GM10266 (cell line): ENCODE measurements around the gene RAB6B.

Source experiments
- DNase-seq: peaks from one replicate; pipeline ENCODE4 v3.0.0; 2012; ENCODE audit errors: extremely low spot score
- TF ChIP-seq, protein P1 (sequence below): IDR thresholded peaks from 2 replicates; pipeline ENCODE4 v1.5.1; 2012; ENCODE audit warnings: mild to moderate bottlenecking, low read depth; ENCODE audit not compliant: control insufficient read depth, insufficient read depth; ENCODE audit errors: missing control alignments

RAB6B gene

DNA sequence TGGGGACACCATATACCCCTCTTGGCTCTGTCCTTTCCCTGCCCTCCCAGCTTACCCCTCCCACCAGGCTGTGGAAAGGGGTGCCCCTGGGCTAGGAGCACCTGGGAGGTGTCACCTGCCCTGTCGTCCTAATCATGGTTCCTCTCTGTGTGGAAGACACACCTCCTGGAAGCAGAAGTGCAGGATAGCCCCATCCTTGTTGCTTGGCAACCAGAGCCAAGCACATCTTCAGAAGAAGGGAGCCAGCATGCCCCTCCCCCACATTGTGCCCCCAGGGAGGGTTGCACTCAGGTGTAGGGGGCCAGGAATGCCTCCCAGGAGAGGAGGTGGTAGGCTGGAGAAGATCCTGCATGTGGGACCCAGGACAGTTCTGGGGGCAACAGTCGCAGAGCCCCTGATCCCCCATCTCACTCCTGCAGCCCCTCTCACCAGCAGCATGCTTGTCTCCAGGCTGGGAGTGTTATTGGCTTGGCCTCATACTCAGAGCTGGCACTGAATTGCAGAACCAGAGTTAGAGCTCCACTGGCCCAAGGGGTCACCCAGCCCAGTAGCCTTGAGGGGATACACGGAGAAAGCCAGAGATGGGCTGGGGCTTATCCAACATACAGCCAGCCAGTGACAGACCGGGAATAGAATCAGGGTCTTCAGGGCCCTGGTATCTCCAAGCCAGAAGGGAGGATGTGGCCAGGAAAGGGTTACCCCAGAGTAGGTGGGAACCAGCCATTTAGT is 8.4 kb downstream of the RAB6B start:
- TF ChIP-seq, protein P1, sequence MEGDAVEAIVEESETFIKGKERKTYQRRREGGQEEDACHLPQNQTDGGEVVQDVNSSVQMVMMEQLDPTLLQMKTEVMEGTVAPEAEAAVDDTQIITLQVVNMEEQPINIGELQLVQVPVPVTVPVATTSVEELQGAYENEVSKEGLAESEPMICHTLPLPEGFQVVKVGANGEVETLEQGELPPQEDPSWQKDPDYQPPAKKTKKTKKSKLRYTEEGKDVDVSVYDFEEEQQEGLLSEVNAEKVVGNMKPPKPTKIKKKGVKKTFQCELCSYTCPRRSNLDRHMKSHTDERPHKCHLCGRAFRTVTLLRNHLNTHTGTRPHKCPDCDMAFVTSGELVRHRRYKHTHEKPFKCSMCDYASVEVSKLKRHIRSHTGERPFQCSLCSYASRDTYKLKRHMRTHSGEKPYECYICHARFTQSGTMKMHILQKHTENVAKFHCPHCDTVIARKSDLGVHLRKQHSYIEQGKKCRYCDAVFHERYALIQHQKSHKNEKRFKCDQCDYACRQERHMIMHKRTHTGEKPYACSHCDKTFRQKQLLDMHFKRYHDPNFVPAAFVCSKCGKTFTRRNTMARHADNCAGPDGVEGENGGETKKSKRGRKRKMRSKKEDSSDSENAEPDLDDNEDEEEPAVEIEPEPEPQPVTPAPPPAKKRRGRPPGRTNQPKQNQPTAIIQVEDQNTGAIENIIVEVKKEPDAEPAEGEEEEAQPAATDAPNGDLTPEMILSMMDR = no peak
- DNase-seq = no peak

DNA sequence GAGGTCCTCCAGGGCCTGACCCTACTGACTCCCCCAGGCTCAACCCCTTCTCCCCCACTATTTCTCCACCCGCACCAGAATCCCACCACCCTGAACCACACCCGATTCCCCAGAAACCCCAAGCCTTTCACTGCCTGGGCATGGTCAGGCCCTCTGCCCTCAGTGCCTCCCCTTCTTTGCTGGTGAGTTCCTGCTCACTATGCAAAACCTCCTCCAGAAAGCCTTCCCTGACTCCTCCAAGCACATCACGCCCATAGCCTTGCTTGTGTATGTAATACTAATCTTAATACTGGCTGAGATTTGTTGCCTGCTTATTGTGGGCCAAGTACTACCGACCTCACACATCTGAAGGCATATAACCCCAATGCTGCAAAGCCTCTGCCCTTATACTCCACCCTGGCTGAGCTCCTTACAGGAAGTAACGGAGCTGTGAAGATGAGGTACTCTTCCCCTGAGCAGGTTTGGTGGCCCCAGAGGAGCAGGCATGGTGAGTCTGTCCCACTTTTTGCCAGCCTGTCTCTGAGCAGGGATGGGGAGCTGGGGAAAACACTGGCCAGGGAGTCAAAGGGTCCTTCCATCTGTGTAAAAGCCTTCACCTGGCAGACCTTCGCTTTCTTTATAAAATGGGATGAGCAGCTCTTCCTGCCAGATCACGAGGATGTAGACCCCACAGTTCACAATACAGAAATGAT is 9.5 kb downstream of the RAB6B start:
- DNase-seq = no peak
- TF ChIP-seq, protein P1 = no peak

DNA sequence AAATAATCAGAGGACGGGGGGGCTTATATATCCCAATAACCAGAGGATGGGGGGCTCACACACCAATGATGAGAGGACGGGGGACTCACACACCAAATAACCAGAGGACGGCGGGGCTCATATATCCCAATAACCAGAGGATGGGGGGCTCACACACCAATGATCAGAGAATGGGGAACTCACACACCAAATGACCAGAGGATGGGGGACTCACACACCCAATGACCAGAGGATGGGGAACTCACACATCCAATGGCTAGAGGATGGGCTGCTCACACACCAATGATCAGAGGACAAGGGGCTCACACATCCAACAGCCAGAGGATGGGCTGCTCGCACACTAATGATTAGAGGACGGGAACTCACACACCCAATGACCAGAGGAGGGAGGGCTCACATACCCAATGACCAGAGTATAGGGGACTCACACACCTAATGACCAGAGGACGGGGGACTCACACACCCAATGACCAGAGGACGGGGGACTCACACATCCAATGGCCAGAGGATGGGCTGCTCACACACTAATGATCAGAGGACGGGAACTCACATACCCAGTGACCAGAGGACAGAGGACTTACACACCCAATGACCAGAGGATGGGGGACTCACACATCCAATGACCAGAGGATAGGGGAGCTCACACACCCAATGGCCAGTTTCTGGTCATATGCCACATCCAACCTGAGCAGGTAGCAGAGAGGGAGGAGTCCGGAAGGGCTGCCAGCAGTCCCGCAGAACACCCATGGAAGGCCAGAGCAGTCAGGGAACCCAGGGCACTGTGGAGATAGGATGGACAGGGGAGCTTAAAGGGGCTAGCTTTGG is 10.6 kb downstream of the RAB6B start:
- TF ChIP-seq, protein P1 = no peak
- DNase-seq = no peak

DNA sequence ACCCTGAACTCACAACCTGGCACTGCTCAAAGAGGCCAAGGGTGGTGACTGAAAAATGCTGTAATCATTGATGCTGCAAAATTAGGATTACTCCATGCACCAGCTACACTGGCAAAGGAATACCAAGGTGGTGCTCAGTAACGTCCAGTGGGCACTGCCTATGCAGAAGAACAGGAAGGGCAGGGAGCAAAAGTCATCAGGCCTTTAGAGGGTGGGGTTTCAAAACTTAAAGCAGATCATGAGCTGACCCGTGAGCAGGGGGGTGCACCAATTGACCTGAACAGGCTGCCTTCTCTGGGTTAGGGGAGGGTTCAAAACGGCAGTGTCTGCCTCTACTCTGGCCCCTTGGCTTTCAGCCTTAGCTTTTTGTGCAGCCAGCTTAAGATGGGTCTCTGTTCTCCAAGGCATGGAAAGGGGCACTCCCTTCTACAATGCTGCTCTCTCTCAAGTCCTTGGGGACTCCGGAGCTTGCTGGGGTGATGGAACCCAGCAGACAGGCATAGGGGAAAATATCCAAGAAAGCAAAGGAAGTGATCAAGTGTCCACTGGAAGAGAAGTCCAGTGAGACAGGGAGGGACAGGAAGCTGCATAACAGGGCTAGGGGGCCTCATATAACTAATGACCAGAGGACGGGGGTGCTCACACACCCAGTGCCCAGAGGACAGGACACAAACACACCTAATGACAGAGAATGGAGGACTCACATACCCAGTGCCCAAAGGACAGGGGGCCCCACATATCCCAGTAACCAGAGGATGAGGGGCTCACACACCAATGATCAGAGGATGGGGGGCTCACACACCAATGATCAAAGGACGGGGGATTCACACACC is 11.4 kb downstream of the RAB6B start:
- TF ChIP-seq, protein P1 = no peak
- no peak for DNase-seq

DNA sequence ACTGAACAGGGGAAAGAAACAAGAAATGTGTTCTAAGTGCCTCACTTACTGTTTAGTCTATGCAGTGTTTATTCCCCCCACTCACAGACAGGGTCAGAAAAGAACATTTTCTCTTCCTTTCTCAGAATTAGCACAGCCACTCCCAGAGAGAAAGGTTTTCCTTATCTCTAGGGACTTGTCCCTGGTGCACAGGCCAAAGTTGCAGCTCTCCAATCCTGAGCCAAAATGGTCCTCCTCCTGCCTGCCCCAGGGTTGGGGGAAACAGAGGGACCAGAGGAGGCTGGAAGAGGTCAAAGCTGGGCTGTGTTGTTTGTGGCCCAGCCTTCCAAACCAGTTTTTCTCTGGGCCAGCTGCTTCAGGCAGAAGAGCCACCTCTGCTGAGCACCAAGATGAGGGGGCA is 12.0 kb downstream of the RAB6B start:
- DNase-seq = no peak
- TF ChIP-seq, protein P1 = no peak

DNA sequence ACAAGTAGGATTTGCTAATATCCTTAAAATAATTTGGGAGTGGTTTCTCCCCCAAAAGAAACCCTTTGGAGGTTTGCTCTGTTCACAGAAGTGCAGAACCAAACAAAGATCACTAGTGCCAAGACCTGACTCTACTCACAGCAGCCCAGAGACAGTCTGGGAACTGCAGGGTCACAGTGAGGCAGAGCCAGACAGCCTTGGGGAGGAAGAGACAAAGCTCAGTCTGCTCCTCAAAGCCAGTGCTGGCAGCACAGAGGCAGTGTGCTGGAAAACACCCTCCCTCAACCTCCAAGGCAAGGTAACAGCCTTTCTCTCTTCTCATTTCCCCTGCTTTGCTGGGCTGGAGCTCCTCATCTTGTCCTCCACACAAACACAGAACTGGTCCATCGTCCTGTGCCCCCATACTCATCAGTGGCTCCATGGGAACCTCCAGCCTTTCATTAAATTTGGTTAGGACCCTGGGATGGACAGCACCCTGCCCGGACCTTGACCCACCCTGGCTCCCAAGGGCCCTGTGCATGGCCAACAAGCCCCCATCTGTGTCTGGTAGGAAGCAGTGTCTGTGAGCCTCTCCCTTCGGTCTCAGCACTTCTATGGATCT is 12.6 kb downstream of the RAB6B start:
- DNase-seq = no peak
- TF ChIP-seq, protein P1 = no peak
